GM13976 (cell line): ENCODE results near the gene LRRN4CL.

Experiments used
- DNase-seq: peaks from one replicate; pipeline ENCODE4 v3.0.0; 2012; ENCODE audit warnings: low spot score
- in situ Hi-C: fragments of 300-500 bp; cut with MboI; formaldehyde crosslinking; loops from one replicate; pipeline ENCODE4 v1.12.0; 2022; ENCODE audit warnings: low sequenced_read_pairs, mixed read lengths, inconsistent platforms; ENCODE audit not compliant: unreplicated experiment
- TF ChIP-seq, protein P1 (sequence below): IDR thresholded peaks from 2 replicates; pipeline ENCODE4 v1.5.1; 2012; ENCODE audit warnings: borderline replicate concordance, mild to moderate bottlenecking; ENCODE audit not compliant: insufficient read depth; ENCODE audit errors: extremely low read depth, missing control alignments, control extremely low read depth

Gene LRRN4CL

DNA sequence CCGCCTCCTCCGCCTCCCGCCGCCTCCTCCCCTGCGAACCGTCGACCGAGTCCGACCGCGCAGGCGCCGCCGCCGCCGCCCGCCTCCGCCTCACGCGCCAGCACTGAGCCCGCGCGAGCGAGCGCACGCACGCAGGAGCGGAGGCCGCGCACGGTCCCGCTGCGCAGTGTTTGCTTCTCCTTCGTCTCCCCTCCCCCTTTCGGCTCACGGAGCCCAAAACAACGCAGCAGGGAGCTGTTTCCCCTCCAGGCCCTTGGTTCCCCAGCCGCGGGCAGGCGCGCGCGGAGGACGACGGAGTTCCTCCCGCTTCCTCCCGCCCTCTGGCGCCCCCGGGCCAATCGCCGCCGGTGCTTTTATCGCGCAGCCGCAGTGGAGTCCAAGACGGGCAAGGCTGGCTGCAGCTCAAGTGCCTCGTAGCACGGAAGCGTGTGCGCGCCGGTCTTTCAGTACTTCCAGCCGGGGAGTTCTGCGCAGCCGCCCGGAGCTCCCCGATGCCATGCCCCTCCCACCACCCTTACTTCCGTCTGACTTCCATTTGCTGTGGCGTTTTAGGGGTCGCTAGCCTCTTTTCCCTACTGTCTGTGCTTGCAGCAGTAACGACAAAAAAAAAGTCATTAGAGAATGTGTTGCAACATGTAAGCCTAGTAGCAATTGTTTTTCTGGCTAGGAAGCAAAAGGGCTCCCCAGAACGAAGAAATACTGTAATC is 38.0 kb upstream of the LRRN4CL start, which contains the start of gene HNRNPUL2:
Gene HNRNPUL2 (minus strand): TSS at position 293 of the 707 bp plus-strand sequence. CDS start 301 bp downstream, outside the sequence.
- in situ Hi-C loops = no loop called here
- TF ChIP-seq, protein P1, sequence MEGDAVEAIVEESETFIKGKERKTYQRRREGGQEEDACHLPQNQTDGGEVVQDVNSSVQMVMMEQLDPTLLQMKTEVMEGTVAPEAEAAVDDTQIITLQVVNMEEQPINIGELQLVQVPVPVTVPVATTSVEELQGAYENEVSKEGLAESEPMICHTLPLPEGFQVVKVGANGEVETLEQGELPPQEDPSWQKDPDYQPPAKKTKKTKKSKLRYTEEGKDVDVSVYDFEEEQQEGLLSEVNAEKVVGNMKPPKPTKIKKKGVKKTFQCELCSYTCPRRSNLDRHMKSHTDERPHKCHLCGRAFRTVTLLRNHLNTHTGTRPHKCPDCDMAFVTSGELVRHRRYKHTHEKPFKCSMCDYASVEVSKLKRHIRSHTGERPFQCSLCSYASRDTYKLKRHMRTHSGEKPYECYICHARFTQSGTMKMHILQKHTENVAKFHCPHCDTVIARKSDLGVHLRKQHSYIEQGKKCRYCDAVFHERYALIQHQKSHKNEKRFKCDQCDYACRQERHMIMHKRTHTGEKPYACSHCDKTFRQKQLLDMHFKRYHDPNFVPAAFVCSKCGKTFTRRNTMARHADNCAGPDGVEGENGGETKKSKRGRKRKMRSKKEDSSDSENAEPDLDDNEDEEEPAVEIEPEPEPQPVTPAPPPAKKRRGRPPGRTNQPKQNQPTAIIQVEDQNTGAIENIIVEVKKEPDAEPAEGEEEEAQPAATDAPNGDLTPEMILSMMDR = no peak
- peak; percentile 98 for DNase-seq

DNA sequence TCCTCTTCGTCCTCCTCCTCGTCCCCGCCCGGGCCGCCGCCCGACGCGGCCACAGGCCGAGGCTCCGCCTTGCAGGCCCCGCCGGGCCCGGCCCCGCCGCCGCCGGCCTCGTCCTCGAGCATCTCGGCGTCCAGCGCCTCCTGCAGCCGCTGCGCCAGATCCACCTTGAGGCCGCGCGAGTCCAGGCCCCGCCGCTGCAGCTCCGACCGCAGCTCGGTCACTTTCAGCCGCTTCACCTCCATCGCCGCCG is 37.5 kb upstream of the LRRN4CL start:
- DNase-seq = no peak
- in situ Hi-C loops = no loop called here
- TF ChIP-seq, protein P1 = no peak

DNA sequence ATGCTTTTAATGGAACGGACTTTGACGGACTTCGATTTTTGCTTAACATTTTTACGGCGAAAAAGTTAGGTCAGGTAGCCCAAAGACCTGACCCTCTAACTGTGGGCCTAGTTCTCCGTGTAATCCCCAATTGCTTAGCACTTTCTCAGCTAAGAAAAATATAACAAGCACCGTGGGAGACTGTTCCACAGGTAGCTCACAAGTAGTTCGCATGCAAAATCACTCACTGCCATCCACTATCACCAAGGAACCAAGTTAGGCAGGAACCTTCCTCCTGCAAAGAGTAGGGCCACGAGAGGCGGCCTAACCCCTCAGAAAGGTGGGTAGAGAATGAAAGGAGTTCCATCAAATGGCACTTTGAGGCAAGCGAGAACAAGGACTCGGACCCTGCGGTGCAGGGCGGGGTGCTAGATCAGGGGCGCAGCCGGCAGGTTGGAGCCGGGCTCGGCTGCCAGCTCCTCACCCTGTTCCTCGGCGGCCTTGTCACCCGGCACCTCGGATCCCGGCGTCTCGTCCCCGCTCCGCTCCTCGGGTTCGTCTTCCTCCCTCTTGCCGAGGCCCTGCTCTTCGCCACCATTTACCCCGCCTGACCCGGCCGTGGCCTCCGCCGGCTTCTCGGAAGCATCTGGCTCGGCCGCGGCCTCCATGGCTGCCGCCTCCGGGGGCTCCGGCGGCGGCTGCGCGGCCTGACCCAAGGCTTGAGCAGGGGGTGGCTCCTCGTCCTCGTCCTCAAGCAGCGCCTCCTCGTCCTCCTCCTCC is 37.0 kb upstream of the LRRN4CL start:
- TF ChIP-seq, protein P1 = no peak
- DNase-seq = no peak
- in situ Hi-C loops = no loop called here

DNA sequence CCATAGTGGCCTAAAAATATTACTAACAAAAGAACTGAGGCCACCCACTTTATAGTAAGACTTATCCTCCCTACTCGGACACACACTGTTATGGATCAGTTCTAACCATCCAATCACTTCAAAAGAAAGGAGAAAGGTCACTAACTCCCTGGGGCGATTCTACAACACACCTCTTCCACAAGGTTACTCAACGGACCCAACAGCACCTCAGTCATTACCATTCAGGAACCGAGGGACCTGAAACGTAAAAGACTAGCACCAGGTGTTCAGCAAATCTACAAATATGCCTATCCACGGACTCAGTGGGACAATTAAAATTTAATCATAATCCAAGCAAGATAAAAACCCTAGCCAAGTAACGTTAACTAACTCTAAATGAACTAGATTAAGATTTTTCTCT is 36.3 kb upstream of the LRRN4CL start:
- DNase-seq = no peak
- in situ Hi-C loops = no loop called here

DNA sequence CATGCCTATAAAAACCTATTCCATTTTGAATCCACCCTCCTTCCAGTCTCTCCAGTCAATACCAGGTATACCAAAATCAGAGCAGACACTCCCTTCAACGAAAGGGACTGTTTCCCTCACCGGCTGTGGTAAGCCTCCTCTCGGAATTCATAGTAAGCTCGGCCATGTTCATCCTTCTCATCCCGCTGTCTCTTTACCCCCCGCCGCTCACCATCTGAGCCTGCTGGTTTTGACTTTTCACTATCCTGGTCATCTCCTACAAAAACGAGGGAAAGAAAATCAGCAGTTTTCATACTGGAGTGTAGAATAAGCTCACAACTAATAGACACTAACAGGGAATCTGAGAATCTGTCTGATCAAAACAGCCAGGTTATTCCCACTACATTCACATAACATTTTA is 34.8 kb upstream of the LRRN4CL start:
- DNase-seq = no peak
- in situ Hi-C loops = no loop called here
- TF ChIP-seq, protein P1 = no peak

More for the DNA sequence above, 36.3 kb upstream of the LRRN4CL start:
- TF ChIP-seq, protein P1 = no peak

DNA sequence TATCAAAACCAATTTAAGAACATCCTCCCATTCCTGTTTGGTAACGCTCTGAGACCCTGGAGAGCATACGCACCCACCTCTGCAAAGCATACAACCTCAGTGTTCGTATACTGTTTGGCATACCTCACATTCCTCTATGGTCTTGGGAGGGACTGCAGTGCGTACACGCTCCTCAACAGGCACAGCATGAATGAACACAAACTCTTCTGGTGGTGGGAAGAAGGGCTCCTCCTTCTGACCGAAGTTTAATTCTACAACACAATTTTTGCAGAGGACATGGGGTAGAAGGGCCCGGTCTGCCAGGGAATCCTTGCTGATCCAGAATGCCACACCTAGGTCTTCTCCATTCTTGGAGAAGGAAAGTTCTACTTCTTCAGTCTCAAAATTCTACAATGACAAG is 32.7 kb upstream of the LRRN4CL start:
- no peak for DNase-seq
- TF ChIP-seq, protein P1 = no peak
- in situ Hi-C loops = no loop called here
